IPS DF 6.9 (cell line): ENCODE data around the gene LEFTY1.

Experiments
- DNase-seq: peaks from one replicate; pipeline ENCODE4 v3.0.0-alpha.2; 2013; ENCODE audit warnings: low read depth, low spot score
- H3K27ac ChIP-seq: one replicate; pipeline ENCODE4 v1.5.1; 2013; ENCODE audit warnings: low read length, control low read depth
- H3K27me3 ChIP-seq: 2 replicates; pipeline ENCODE4 v1.6.1; 2013; ENCODE audit warnings: mild to moderate bottlenecking, low read length; ENCODE audit not compliant: control insufficient read depth, insufficient read depth
- H3K36me3 ChIP-seq: 2 replicates; pipeline ENCODE4 v1.6.1; 2013; ENCODE audit warnings: low read length; ENCODE audit not compliant: control insufficient read depth, insufficient read depth
- H3K4me1 ChIP-seq: 2 replicates; pipeline ENCODE4 v1.6.1; 2013; ENCODE audit warnings: low read length; ENCODE audit not compliant: control insufficient read depth, insufficient read depth
- H3K4me3 ChIP-seq: 2 replicates; pipeline ENCODE4 v1.5.1; 2013; ENCODE audit warnings: mild to moderate bottlenecking, low read length
- H3K9me3 ChIP-seq: 2 replicates; pipeline ENCODE4 v1.6.1; 2013; ENCODE audit warnings: low read length, inconsistent platforms; ENCODE audit not compliant: control insufficient read depth, insufficient read depth
- WGBS: extraction: QIAGEN DNeasy Blood & Tissue Kit; methylation state at CpG from one replicate; pipeline ENCODE4 v1.1.7; 2013; ENCODE audit warnings: mixed read lengths, missing lambda C conversion rate; ENCODE audit not compliant: insufficient read length, insufficient coverage; 5-methylcytosine and 5-hydroxymethylcytosine counted together

Gene LEFTY1

DNA sequence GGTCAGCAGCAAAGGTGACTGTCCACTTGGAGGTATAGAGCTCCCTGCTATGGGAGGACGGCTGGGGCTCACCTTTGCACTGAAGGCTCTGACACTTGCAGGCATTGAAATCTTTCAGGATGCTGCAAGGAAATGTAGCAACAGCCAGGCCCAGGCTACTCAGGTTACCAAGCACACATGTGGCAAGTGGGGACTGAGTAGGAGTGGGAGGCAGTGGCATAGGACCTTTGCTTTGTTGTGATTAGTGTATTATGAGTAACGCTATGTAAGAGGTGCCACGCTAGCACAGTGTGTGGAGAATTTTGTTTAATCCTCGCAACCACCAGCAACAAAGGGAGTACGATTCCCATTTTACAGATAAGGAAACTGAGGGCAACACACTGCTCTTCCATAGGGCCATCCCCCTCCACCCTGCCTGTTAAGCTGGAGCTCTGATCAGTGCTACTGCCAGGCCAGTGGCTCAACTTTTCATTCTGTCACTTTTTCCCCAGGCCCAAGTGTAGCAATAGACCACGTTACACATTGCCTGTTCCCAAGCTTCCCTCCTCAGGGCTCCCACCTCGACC lies 28.0 kb downstream of the LEFTY1 start:
- no peaks in the 10 kb centered on the region; the same call in 1 of the 2 replicates for H3K4me1 ChIP-seq
- no peaks in the 10 kb centered on the region for H3K27me3 ChIP-seq
- H3K9me3 ChIP-seq = no peaks in the 10 kb centered on the region
- no CpG with 5 or more reads among the region's 7 CpGs for WGBS
- H3K27ac ChIP-seq = no peak overlapping the region
- H3K4me3 ChIP-seq = no peak overlapping the region
- DNase-seq = no peak
- H3K36me3 ChIP-seq = peaks cover 33% of the 10 kb centered on the region

DNA sequence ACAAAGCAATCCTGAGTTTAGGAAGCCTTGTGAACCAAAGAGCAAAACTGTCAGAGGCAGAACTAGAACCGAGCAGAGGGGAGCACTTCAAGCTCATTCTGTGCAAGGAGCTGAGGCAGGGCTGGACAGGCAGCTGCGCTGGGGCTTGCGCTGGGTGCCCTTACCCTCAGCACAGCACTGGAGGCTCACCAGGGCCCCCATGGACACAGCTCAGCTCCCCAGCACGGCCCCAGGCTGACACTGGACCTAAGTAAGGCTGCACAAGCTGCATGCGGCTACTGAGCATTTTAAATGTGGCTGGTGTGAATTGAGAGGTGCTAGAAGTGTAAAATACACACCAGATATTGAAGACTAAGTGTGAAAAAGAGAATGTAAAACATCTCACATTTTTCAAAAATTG lies 28.8 kb downstream of the LEFTY1 start:
- no peaks in the 10 kb centered on the region for H3K9me3 ChIP-seq
- no CpG with 5 or more reads among the region's 5 CpGs for WGBS
- no peaks in the 10 kb centered on the region for H3K27me3 ChIP-seq
- no peaks in the 10 kb centered on the region; the same call in 1 of the 2 replicates for H3K4me1 ChIP-seq
- no peak overlapping the region for H3K4me3 ChIP-seq
- H3K27ac ChIP-seq = no peak overlapping the region
- peaks cover 28% of the 10 kb centered on the region for H3K36me3 ChIP-seq
- DNase-seq = no peak

DNA sequence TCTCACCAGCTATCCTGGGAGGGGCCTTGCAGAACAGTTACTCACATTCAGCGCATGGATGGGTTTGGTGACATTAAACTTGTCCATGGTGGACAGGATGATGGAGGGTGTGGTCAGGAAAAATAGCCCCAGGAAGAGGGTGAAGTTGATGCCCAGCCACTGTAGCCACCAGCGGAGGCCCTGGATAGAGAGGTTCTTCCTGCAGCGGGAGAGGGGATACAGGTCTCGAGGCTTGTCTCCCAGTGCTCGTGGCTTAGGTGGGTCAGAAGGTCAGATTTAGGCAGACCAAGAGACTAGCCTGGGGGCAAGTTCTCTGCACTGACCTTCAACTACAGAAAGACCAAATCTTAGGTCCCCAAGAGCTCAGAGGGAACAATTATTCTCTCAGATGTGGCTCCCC lies 29.8 kb downstream of the LEFTY1 start:
- peaks cover 31% of the 10 kb centered on the region for H3K36me3 ChIP-seq
- H3K4me1 ChIP-seq = no peaks in the 10 kb centered on the region
- no peak overlapping the region for H3K27ac ChIP-seq
- no peak overlapping the region for H3K4me3 ChIP-seq
- H3K9me3 ChIP-seq = no peaks in the 10 kb centered on the region
- no peaks in the 10 kb centered on the region for H3K27me3 ChIP-seq
- no peak for DNase-seq
- no CpG with 5 or more reads among the region's 5 CpGs for WGBS

DNA sequence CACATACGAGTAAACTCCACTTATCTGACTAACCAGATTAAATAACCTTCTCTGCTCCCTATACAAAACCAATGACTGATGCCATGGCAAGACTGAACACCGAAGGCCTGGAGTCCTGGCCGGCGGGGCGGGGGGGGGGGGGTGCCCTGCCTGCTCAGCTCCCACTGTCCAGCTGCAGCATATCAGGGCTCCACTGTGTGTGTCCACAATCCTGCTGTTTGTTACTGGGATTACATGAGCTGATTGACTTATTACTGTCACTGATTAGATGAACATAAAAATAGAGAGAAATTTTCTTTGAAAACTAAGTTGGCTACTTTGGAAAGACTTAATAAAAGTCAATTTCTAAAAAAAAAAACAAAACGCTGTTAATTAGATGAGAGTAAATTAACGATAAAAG lies 31.7 kb downstream of the LEFTY1 start:
- Histone ChIP-seq H3K9me3 (no peaks in the 10 kb centered on the region), H3K27me3 (no peaks in the 10 kb centered on the region), H3K4me1 (no peaks in the 10 kb centered on the region), H3K4me3 (no peak overlapping the region), H3K27ac (no peak overlapping the region), H3K36me3 (peaks cover 35% of the 10 kb centered on the region)
- no peak for DNase-seq
- no CpG with 5 or more reads among the region's 7 CpGs for WGBS

DNA sequence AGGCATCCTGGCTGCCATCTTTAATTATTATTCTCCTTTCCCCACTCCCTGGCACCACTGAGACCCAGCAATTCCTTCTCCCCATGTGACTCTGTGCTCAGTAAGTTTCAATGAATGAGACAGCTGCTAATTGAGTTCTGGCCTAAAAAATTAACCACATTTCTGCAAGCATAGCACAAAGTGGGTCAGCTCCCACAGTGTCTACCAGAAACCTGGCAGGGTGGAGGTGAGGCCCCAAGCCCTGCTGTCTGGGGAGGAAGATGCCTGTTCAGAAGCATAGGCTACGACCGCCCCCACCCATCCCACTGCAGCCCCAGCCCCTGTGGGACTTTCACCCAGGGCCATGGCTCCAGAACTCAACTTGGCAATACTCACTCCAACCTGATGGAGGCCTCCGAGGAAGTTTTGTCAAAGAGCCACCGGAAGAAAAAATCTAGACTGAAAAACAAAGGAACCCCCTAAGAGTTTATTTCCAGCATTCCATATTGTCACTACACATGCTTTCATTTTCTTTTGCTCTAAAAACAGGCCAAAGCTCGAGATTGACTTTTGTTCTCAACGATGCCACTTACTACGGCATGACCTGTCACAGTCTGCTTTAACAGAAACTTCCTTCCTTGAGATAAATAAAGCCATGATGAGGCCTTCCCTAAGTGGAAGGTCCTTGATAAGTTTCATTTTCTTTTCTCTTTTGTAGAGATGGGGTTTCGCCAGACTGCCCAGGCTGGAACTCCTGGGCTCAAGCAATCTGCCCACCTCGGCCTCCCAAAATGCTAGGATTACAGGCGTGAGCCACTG lies 33.2 kb downstream of the LEFTY1 start:
- H3K4me1 ChIP-seq = no peaks in the 10 kb centered on the region

DNA sequence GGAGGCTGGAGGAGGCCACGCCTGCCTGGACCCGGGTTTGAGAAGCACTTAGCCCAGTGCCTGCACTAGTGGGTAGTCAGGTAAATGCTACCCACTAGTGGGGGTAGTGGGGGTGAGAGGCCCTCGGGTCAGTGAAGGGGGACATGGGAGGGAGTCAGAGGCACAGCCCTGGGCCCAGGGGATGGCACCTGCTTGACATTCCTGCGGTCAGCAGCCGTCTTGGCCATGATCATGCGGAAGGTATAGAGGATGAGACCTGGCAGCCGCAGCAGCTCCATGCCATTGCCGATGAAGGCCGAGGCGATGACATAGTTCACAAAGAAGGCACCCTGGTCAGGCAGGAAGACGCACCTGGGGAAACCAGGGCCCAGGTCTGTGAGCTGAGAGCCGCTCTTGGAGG lies 35.5 kb downstream of the LEFTY1 start:
- Histone ChIP-seq H3K4me1 (no peaks in the 10 kb centered on the region), H3K27ac (no peak overlapping the region), H3K36me3 (peaks cover 26% of the 10 kb centered on the region), H3K9me3 (no peaks in the 10 kb centered on the region), H3K4me3 (no peak overlapping the region), H3K27me3 (no peaks in the 10 kb centered on the region)
- WGBS = no CpG with 5 or more reads among the region's 12 CpGs
- DNase-seq = no peak

More for the DNA sequence above, 33.2 kb downstream of the LEFTY1 start:
- Histone ChIP-seq H3K27ac (no peak overlapping the region), H3K27me3 (no peaks in the 10 kb centered on the region), H3K9me3 (no peaks in the 10 kb centered on the region), H3K4me3 (no peak overlapping the region), H3K36me3 (peaks cover 25% of the 10 kb centered on the region)
- DNase-seq = no peak
- WGBS = no CpG with 5 or more reads among the region's 10 CpGs

DNA sequence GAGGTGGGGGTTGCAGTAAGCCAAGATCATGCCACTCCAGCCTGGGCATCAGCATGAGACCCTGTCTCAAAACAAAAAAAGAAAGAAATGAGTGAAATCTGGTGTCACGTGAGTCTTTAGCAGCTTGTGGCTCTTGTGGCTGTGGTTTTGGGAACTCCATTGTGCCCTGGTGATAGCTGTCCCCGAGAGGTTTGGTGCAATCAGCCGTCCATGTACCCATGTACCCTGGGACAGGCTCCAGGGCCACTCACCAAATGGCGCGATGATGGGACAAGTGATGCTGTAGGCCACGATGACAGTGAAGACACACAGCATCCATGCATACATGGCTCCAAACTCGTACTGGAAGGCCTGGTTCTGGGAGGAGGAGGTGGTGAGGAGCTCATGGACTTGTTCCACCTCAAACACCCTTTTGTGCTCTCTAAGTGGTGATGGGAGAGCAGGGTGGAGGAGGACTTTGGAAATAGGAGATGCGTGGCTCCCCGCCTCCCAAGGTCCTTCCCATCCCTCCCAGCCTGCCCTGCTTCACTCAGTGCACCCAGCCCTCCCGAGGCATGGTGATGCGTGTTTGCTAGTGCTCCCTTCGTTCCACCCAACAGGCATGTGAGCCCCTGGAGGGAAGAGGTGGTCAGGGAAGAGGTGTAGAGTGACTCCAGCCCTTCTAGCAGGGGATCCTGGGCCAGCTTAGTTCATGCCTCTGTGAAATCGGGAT lies 36.4 kb downstream of the LEFTY1 start:
- WGBS = no CpG with 5 or more reads among the region's 13 CpGs
- no peak for DNase-seq
- Histone ChIP-seq H3K27ac (no peak overlapping the region), H3K27me3 (no peaks in the 10 kb centered on the region), H3K36me3 (peaks cover 26% of the 10 kb centered on the region), H3K9me3 (no peaks in the 10 kb centered on the region), H3K4me1 (no peaks in the 10 kb centered on the region), H3K4me3 (no peak overlapping the region)

DNA sequence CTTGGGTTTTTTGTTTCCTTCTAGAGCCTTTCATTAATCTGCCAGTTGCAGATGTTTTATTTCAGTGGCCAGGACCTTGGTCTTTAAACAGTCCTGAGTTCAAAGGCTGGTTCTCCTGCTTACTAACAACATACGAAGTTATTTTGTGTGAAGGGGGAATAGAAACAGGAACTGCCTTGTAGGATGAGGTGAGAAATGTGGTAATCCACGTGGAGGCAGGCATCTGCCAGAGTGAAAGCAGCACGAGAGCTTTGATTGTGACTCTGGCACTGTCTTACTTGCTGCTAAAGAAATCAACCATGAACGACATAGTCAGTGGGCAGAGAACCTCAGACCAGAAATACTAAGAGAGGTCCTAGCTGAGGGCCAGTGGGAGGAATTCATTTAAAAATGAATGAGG lies 37.1 kb downstream of the LEFTY1 start:
- DNase-seq = no peak
- no peaks in the 10 kb centered on the region for H3K4me1 ChIP-seq
- no peaks in the 10 kb centered on the region for H3K9me3 ChIP-seq
- H3K27ac ChIP-seq = no peak overlapping the region
- no CpG with 5 or more reads among the region's 4 CpGs for WGBS
- peaks cover 28% of the 10 kb centered on the region for H3K36me3 ChIP-seq
- no peaks in the 10 kb centered on the region for H3K27me3 ChIP-seq
- H3K4me3 ChIP-seq = no peak overlapping the region

DNA sequence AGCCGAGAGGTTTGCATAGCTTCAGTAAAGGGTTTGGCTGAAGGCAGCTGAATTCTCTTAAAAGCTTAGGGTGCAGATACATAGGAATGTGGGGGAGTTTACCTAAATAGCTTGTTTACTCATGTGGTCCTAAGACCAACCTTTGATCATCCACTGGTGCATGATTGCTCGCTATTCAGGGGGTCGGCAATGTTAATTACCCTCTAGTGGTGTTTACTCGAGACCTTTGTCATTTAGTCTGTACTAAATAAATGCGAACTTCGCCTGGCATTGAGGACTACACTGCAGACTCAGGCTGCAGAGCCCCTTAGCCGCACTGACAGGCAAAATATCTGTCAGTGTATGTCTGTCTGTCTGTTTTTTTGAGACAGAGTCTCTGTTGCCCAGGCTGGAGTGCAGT lies 38.6 kb downstream of the LEFTY1 start:
- Histone ChIP-seq H3K4me3 (no peak overlapping the region), H3K27ac (no peak overlapping the region), H3K27me3 (no peaks in the 10 kb centered on the region), H3K4me1 (peaks cover 5% of the 10 kb centered on the region), H3K36me3 (peaks cover 33% of the 10 kb centered on the region), H3K9me3 (no peaks in the 10 kb centered on the region)
- no CpG with 5 or more reads among the region's 7 CpGs for WGBS
- DNase-seq = no peak

DNA sequence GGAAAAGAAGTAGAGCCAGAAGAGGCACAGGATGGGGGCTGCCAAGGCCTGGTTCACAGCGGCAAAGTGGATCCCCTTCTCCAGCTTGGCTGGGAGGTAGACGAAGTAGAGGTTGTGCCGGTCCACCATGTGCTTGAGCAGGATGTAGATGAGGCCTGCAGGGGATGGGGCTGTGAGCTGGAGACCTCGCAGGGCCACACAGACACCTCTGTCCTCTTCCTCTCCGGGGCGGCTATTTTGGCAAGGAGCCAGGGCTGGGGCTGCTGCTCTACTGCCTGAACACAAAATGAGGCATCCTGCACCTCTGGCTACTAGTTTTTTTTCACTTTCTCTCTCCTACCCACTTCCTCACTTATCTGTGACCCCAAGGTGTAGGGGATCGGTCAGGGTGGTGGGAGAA lies 39.0 kb downstream of the LEFTY1 start:
- no peak for DNase-seq
- H3K4me1 ChIP-seq = peaks cover 6% of the 10 kb centered on the region
- H3K9me3 ChIP-seq = no peaks in the 10 kb centered on the region
- no peak overlapping the region for H3K4me3 ChIP-seq
- H3K36me3 ChIP-seq = peaks cover 33% of the 10 kb centered on the region
- H3K27ac ChIP-seq = no peak overlapping the region
- H3K27me3 ChIP-seq = no peaks in the 10 kb centered on the region
- WGBS = no CpG with 5 or more reads among the region's 7 CpGs
